Measurements from ENCODE around the gene LDHAL6B.

- TF ChIP-seq GABPA (IDR thresholded peaks at IDR 0.05; ENCODE audit: low read depth) (no peak), POLR2AphosphoS5 (IDR thresholded peaks at IDR 0.05; ENCODE audit: low read depth) (no peak), SPI1 (IDR thresholded peaks at IDR 0.05; ENCODE audit: borderline replicate concordance, low read depth) (peak; percentile 61; the same call in 1 of the 2 replicates)
Observed at GRCh38 chr15:59194639-59195325, 11.9 kb upstream of the LDHAL6B start.

Measured in HL-60 (cell line).